HG03135 (cell line): ENCODE data around the gene CDH22.

Experiments used
- ATAC-seq: cut with Tn5 transposase; IDR thresholded peaks from one replicate; pipeline ENCODE4 v1.9.1; 2021; ENCODE audit warnings: mild to moderate bottlenecking, moderate library complexity; ENCODE audit not compliant: unreplicated experiment

CDH22 gene

GRCh38 chr20:46128310-46129151 is 179.8 kb downstream of the CDH22 start:
- no peak for ATAC-seq

GRCh38 chr20:46127396-46128010 is 180.8 kb downstream of the CDH22 start:
- no peak for ATAC-seq

- ATAC-seq, result no peak
Measured at GRCh38 chr20:46126440-46127056, 181.8 kb downstream of the CDH22 start.
